Activated T-cell treated with anti-CD3 and anti-CD28 coated beads, Interleukin-2, amount 50 U/mL, for 24 hours (primary cell): ENCODE measurements around the gene NUBPL.
"Not testable (repeated sequence)": the region's sequence is repeated elsewhere in the genome, so short reads cannot be mapped to it uniquely, and the experiment has no call there.

Experiments
- DNase-seq: peaks from one replicate; pipeline ENCODE4 v3.0.0-alpha.2; 2020
- H3K27ac Mint-ChIP-seq: 2 replicates; pipeline ENCODE4 v1.8.0; 2020; ENCODE audit warnings: mild to moderate bottlenecking, mixed read lengths
- H3K27me3 Mint-ChIP-seq: 2 replicates; pipeline ENCODE4 v1.8.0; 2020; ENCODE audit warnings: mixed read lengths
- H3K36me3 Mint-ChIP-seq: 2 replicates; pipeline ENCODE4 v1.8.0; 2020; ENCODE audit warnings: low read depth, mixed read lengths
- H3K4me1 Mint-ChIP-seq: 2 replicates; pipeline ENCODE4 v1.8.0; 2020; ENCODE audit warnings: low read depth, mixed read lengths
- H3K4me3 Mint-ChIP-seq: 2 replicates; pipeline ENCODE4 v1.8.0; 2020; ENCODE audit warnings: mild to moderate bottlenecking, moderate library complexity, mixed read lengths
- H3K9me3 Mint-ChIP-seq: 2 replicates; pipeline ENCODE4 v1.8.0; 2020; ENCODE audit warnings: mixed read lengths

Gene NUBPL

GRCh38 chr14:31712244-31713127, 151.3 kb downstream of the NUBPL start:
- H3K4me3 Mint-ChIP-seq: no peak overlapping the region
- no peak overlapping the region for H3K27ac Mint-ChIP-seq
- no peak for DNase-seq
- no peaks in the 10 kb centered on the region for H3K27me3 Mint-ChIP-seq
- peaks cover 44% of the 10 kb centered on the region for H3K36me3 Mint-ChIP-seq
- peaks cover 11% of the 10 kb centered on the region for H3K9me3 Mint-ChIP-seq
- H3K4me1 Mint-ChIP-seq: no peaks in the 10 kb centered on the region

GRCh38 chr14:31716208-31716607, 155.0 kb downstream of the NUBPL start:
- H3K9me3 Mint-ChIP-seq: peaks cover 6% of the 10 kb centered on the region
- no peak overlapping the region for H3K27ac Mint-ChIP-seq
- DNase-seq: no peak
- H3K27me3 Mint-ChIP-seq: no peaks in the 10 kb centered on the region
- peaks cover 20% of the 10 kb centered on the region for H3K36me3 Mint-ChIP-seq
- no peak overlapping the region for H3K4me3 Mint-ChIP-seq
- no peaks in the 10 kb centered on the region for H3K4me1 Mint-ChIP-seq

GRCh38 chr14:31717294-31718085, 156.3 kb downstream of the NUBPL start:
- Mint-ChIP-seq H3K9me3 (peaks cover 7% of the 10 kb centered on the region), H3K4me1 (no peaks in the 10 kb centered on the region), H3K36me3 (peaks cover 20% of the 10 kb centered on the region), H3K27me3 (no peaks in the 10 kb centered on the region), H3K4me3 (no peak overlapping the region), H3K27ac (no peak overlapping the region)
- DNase-seq: no peak

GRCh38 chr14:31718585-31718984, 157.4 kb downstream of the NUBPL start:
- Mint-ChIP-seq H3K36me3 (peaks cover 22% of the 10 kb centered on the region), H3K9me3 (peaks cover 13% of the 10 kb centered on the region), H3K4me3 (no peak overlapping the region), H3K27ac (no peak overlapping the region), H3K4me1 (no peaks in the 10 kb centered on the region), H3K27me3 (no peaks in the 10 kb centered on the region)
- no peak for DNase-seq

- no peak for DNase-seq
- peaks cover 13% of the 10 kb centered on the region for H3K9me3 Mint-ChIP-seq
- no peaks in the 10 kb centered on the region for H3K27me3 Mint-ChIP-seq
- no peaks in the 10 kb centered on the region for H3K4me1 Mint-ChIP-seq
- no peak overlapping the region for H3K27ac Mint-ChIP-seq
- H3K36me3 Mint-ChIP-seq: peaks cover 22% of the 10 kb centered on the region
- H3K4me3 Mint-ChIP-seq: no peak overlapping the region
These were observed 157.8 kb downstream of the NUBPL start for GRCh38 chr14:31718985-31719384.

GRCh38 chr14:31726337-31726736, 165.1 kb downstream of the NUBPL start:
- Mint-ChIP-seq H3K27ac (no peak overlapping the region), H3K9me3 (peaks cover 28% of the 10 kb centered on the region), H3K27me3 (no peaks in the 10 kb centered on the region), H3K4me3 (no peak overlapping the region), H3K4me1 (no peaks in the 10 kb centered on the region), H3K36me3 (peaks cover 45% of the 10 kb centered on the region)
- no peak for DNase-seq

- H3K4me3 Mint-ChIP-seq: no peak overlapping the region
- peaks cover 21% of the 10 kb centered on the region for H3K9me3 Mint-ChIP-seq
- H3K4me1 Mint-ChIP-seq: no peaks in the 10 kb centered on the region
- no peaks in the 10 kb centered on the region for H3K27me3 Mint-ChIP-seq
- DNase-seq: no peak
- H3K27ac Mint-ChIP-seq: no peak overlapping the region
- H3K36me3 Mint-ChIP-seq: peaks cover 42% of the 10 kb centered on the region
These were observed 166.6 kb downstream of the NUBPL start for GRCh38 chr14:31727797-31728196.

- H3K4me1 Mint-ChIP-seq: no peaks in the 10 kb centered on the region
- H3K4me3 Mint-ChIP-seq: no peak overlapping the region
- no peak overlapping the region for H3K27ac Mint-ChIP-seq
- no peaks in the 10 kb centered on the region for H3K27me3 Mint-ChIP-seq
- no peak for DNase-seq
- H3K9me3 Mint-ChIP-seq: peaks cover 14% of the 10 kb centered on the region
- peaks cover 28% of the 10 kb centered on the region for H3K36me3 Mint-ChIP-seq
These were observed 179.5 kb downstream of the NUBPL start for GRCh38 chr14:31740688-31741087.

GRCh38 chr14:31745741-31746140, 184.5 kb downstream of the NUBPL start:
- H3K27me3 Mint-ChIP-seq: no peaks in the 10 kb centered on the region
- H3K36me3 Mint-ChIP-seq: peaks cover 56% of the 10 kb centered on the region
- H3K4me3 Mint-ChIP-seq: no peak overlapping the region
- DNase-seq: no peak
- H3K27ac Mint-ChIP-seq: no peak overlapping the region
- H3K4me1 Mint-ChIP-seq: no peaks in the 10 kb centered on the region
- H3K9me3 Mint-ChIP-seq: peaks cover 43% of the 10 kb centered on the region

GRCh38 chr14:31746326-31746725, 185.1 kb downstream of the NUBPL start:
- Mint-ChIP-seq H3K27ac (no peak overlapping the region), H3K4me3 (no peak overlapping the region), H3K4me1 (no peaks in the 10 kb centered on the region), H3K36me3 (peaks cover 62% of the 10 kb centered on the region), H3K27me3 (no peaks in the 10 kb centered on the region), H3K9me3 (peaks cover 46% of the 10 kb centered on the region)
- DNase-seq: no peak

GRCh38 chr14:31749275-31749674, 188.1 kb downstream of the NUBPL start:
- H3K27me3 Mint-ChIP-seq: no peaks in the 10 kb centered on the region
- no peak overlapping the region for H3K27ac Mint-ChIP-seq
- H3K4me3 Mint-ChIP-seq: no peak overlapping the region
- peaks cover 50% of the 10 kb centered on the region for H3K9me3 Mint-ChIP-seq
- no peak for DNase-seq
- H3K4me1 Mint-ChIP-seq: no peaks in the 10 kb centered on the region
- peaks cover 75% of the 10 kb centered on the region for H3K36me3 Mint-ChIP-seq

- H3K9me3 Mint-ChIP-seq: peaks cover 50% of the 10 kb centered on the region
- not testable (repeated sequence) for H3K4me1 Mint-ChIP-seq, H3K27ac Mint-ChIP-seq, H3K4me3 Mint-ChIP-seq, H3K27me3 Mint-ChIP-seq, DNase-seq
- peaks cover 73% of the 10 kb centered on the region for H3K36me3 Mint-ChIP-seq
These were observed 189.8 kb downstream of the NUBPL start for GRCh38 chr14:31751047-31751446.

- Mint-ChIP-seq H3K27ac (no peak overlapping the region), H3K27me3 (no peaks in the 10 kb centered on the region), H3K36me3 (peaks cover 60% of the 10 kb centered on the region), H3K9me3 (peaks cover 39% of the 10 kb centered on the region), H3K4me1 (peaks cover 2% of the 10 kb centered on the region), H3K4me3 (no peak overlapping the region)
- DNase-seq: no peak
These were observed 191.9 kb downstream of the NUBPL start for GRCh38 chr14:31752867-31753661.

- H3K4me1 Mint-ChIP-seq: peaks cover 2% of the 10 kb centered on the region
- no peaks in the 10 kb centered on the region for H3K27me3 Mint-ChIP-seq
- H3K4me3 Mint-ChIP-seq: no peak overlapping the region
- peaks cover 19% of the 10 kb centered on the region for H3K36me3 Mint-ChIP-seq
- no peak for DNase-seq
- no peak overlapping the region for H3K27ac Mint-ChIP-seq
- peaks cover 9% of the 10 kb centered on the region for H3K9me3 Mint-ChIP-seq
These were observed 197.7 kb downstream of the NUBPL start for GRCh38 chr14:31758941-31759340.
